DMS79 treated with DMSO at 0.1 percent for 48 hours (cell line): ENCODE data around the gene RPS6KB2.
"Not testable (repeated sequence)": the region's sequence is repeated elsewhere in the genome, so short reads cannot be mapped to it uniquely, and the experiment has no call there.

Experiments used
- DNase-seq: peaks from one replicate; lab custom pipeline; 2025; lab: John Stamatoyannopoulos, UW

Gene RPS6KB2

DNA sequence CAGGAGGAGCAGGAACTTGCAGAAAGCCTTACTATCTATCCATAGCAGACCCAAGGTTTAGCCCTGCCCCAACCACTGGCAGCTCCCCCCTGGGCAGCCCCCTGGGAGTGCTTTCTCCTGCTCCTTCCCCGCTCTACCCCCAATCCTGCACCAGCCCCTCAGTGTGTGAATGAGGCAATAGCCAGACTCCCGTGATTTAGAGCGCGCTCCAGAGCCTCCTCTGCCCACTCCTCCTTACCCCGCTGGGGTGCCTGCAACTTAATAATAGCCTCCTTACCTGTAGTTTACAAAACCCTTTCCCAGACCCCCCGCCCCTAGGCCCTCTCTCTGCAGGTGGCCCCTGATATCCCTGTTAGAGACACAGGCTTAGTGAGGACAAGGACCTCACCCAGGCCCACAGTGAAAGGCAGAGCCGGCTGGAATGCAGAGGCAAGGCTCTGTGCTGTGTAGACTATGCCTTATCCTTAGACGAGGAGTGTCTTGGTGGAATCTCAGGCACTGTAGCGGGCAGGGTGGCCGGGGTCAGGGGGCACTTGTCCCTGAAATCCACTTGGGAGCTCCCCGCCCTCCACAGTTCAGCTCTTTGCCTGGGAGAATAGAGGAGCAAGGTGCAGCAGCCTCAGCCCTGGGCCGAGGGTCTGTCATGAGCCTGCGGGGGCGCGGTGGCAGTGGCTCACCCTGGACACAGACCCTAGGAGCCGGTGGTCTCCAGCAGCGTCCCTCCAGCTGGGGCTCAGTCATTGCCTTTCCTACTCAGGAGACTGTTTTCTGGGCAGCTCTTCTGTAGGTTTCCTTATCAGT lies 17.1 kb upstream of the RPS6KB2 start:
- DNase-seq: no peak

DNA sequence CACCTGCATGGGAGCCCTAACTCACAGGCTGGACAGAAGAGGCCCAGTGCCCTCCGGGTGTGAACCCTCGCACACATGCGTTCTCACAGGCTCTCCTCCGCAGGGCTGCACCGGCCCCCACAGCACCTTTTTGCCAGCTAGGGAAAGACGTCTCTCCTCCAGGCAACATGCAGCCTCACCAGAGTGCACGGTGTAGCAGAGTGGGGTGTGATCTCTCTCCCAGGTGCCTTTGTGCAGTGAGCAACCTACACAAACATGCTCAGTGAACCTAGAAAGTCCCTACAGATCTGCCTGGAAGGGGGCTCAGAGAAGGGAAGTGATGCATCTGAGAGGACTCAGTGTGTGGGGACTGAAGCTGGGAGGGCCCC lies 16.5 kb upstream of the RPS6KB2 start:
- no peak for DNase-seq

DNA sequence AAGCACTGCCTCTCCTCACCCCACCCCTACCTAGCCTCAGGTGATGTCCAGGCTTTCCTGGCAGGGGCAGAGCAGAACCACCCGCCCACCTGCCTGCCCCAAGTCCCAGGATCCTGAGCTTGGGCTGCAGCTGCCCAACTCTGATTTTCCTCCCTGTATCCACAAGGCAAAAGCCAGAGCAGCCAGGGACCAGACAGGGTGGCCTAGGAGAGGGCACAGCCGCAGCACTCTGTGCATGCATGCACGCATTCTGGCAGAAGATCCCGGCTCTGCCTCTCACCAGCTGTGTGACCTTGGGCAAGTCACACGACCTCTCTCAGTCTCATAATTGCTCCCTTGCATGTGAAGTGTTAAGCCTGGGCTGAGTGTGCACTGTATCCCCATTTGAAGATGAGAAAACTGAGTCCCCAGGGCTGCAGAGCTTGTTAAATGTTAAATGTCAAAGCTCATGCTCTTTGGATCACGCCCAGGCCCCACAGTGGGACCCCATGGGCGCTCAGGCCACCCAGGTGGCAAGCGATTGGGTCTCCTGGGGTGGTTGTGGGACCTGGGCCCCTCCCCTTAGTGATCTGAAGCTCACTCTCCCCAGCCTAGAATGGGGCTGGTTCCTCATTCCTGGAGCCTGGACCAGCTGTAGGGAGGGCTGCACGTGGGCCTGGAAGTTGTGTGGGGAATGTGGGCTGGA lies 15.7 kb upstream of the RPS6KB2 start:
- DNase-seq: no peak

DNA sequence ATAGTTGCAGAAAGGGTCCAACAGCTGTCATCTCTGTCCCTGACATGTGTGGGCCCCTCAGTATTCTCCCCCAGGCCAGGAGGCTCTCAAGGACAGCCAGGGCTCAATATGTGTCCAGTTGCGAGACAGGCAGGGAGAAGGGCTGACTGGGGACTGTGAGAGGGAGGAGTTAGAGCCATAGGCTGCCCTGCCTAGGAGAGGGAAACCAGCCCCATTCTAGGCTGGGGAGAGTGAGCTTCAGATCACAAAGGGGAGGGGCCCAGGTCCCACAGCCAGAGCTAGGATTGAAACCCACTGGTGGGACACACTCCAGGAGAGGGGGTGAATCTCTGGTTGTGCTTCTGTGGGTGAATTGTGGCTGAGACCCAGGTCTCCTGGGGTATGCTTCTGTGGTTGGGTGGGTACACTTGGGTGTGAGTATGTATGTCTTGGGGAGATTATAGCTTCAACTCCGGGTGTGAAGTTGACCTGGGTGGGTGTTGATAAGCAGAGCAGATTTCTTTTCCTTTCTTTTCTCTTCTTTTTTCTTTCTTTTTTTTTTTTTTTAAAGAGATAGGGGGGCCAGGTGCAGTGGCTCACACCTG lies 14.9 kb upstream of the RPS6KB2 start:
- DNase-seq: no peak

DNA sequence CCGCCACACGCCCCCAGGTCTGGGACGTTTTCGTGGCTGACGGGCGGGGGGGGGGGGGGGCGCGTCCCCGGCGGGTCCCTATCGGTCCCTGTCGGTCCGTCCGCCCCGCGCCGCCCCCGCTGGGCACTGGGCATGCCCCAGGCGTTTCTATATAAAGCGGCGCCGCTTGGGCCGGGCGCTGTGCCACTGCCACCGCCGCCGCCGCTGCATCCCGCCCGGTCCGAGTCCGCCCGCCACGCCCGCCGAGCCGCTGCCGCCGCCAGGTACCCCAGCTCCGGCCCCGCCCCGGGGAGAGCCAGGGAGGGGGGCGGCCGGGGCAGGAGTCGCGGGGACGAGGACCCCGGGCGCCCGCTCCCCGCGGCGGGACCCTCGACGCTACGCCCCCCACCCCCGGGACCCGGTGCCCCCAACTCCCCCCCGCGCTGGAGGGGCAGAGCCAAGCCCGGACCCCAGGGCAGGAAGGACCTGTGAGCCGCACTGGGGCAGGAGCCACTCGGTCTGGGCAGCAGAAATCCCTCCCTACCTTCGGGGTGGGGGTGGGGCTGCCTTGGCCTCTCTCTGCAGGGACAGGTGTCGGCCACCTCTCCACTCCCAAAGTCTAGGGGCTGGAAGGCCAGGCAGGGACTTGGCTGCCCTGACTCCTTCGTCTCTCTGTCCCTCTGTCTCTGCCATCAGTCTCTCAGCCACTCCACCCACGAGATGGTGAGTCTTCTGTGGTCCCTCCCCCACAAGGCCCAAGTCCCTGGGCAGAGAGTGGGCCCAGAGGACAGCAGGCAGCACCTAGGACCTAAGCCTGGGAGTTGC lies 12.6 kb upstream of the RPS6KB2 start, which contains the start of gene CARNS1:
Gene CARNS1, plus strand, starts transcription at position 178 of the 804 bp plus-strand sequence. Its CDS starts 522 bp downstream, at position 700.
- DNase-seq: no peak

DNA sequence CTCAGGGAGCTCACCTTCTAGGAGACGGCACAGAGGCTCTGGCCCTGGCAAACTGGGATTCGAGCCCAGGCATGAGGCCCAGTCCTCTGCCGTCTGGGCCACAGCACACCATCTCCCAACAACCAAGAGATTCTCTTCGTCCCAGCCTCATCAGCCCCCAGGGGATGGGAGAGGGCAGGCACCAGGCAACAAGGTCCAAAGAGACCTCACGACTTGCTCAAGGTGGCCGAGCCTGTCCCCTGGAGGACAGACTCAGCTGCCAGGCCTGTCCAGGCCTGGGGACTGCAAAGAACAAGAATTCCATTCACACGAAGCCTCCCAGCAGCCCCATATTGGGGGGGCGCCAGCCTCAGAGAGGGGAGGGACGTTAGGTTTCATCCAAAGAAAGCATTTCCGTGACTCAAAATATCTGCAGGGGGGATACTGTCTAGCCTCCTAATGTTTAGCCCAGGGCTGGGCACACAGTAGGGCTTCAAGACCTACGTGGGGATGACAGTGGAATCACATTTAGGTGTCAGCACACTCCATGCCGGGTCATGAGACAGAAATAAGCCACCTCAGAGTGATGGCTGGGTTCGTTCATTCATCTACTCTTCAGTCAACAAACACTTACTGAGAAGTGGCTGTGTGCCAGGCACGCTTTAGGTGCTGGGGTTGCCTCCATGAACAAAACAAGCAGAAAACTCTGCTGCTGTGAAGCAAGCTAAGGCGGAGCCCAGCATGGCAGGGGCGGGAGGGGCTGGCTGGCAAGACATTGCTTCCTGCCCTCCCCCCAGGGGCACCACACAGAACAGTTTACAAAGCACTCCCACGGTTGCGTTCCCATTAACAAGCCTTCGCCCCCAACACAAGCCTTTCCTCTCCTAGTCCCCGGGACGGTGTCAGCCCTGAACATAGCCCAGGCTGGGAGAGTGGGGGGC lies 11.6 kb upstream of the RPS6KB2 start:
- peak; percentile 10 for DNase-seq

DNA sequence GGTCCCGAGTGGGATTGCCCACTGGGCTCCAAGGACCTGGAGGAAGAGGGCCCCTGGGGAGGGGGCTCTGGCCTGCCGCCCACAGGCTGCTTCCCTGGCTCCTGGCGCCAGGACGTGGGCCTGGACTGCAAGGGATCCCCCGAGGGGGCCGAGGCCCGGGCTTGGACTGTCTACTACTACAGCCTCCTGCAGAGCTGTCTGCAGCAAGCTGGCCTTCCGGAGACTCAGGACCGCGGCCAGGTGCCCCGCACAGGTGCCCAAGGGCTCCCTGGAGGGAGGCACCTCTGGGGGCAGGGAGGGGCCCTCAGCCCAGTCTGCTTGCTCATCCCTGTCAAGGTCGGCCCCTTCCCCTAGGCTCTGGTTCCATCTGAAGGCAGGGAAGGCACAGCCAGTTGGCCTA lies 10.9 kb upstream of the RPS6KB2 start:
- no peak for DNase-seq

DNA sequence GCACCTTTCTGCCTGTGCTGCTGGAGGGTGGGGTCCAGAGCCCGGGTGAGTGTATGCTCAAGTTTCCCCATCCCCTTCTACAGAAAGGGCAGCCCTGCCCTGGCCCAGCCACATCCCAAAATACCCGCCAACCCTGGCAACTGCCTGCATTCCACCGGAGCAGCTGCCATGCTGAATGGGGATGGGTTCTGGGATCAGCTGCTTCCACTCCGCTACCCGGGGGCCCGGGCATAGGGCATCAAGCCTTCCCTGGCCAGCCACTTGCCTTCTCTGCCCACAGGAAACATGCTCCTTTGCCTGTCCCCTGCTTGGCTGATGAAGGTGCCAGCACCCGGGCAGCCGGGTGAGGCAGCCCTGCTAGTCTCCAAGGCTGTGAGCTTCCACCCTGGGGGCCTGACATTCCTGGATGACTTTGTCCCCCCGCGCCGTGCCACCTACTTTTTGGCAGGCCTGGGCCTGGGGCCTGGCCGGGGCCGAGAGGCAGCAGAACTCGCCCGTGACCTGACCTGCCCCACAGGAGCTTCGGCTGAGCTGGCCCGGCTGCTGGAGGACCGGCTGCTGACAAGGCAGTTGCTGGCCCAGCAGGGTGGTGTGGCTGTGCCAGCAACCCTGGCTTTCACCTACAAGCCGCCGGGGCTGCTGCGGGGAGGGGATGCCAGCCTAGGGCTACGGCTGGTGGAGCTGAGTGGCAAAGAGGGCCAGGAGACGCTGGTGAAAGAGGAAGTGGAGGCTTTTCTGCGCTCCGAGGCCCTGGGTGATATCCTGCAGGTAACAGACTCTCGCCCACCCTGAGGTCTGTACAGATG lies 9.6 kb upstream of the RPS6KB2 start:
- peak; percentile 43 for DNase-seq

DNA sequence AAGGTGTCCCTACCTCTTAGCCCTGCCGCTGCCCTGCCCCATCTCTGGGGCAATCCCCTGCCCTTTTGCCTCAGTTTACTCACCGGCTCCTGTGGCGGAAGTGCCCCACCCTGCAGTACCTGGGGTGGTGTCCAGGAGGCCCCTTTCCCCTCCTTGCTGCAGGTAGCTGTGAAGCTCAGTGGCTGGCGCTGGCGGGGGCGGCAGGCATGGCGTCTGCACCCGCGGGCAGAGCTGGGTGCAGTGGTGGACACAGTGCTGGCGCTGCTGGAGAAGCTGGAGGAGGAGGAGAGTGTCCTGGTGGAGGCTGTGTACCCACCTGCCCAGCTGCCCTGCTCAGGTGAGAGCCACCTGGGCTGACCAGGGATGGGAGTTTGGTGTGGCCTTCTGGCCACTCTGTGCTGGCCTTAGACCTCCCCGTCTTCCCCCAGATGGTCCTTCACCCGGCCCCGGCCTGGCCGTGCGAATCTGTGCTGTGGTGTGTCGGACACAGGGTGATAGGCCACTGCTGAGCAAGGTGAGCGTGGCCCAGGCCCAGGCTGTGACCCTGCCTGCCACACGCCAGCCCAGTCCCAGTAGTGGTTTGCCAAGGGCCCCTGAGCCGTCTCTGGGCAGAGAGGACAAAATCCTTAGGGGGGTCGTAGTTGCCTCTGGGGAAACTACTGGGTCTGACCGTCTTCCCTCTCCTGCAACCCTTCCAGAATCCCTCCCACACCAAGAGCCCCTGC lies 8.8 kb upstream of the RPS6KB2 start:
- no peak for DNase-seq

DNA sequence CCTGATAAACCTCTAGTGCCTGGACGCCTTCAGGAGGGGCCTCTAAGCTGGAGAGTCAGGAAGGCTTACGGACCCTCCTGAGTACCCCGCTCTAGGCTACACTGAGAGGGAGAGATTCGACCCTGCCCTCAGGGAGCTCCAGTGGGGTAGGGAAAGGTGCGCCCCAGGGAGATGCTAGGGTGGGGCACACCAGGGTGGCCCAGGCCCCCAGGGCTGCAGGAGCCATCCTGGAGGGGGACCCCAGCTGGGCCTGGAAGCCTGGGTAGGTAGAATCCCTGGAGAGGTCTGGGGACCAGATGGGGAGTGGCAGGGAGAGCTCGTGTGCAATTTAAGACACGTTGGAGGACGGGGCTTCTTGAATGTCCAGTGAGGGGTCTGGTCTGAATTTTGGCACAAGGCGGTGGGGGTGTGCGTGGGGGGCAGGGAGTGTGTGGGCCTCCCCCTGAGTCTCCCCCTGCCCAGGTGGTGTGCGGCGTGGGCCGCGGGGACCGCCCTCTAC lies 8.1 kb upstream of the RPS6KB2 start:
- DNase-seq: no peak

DNA sequence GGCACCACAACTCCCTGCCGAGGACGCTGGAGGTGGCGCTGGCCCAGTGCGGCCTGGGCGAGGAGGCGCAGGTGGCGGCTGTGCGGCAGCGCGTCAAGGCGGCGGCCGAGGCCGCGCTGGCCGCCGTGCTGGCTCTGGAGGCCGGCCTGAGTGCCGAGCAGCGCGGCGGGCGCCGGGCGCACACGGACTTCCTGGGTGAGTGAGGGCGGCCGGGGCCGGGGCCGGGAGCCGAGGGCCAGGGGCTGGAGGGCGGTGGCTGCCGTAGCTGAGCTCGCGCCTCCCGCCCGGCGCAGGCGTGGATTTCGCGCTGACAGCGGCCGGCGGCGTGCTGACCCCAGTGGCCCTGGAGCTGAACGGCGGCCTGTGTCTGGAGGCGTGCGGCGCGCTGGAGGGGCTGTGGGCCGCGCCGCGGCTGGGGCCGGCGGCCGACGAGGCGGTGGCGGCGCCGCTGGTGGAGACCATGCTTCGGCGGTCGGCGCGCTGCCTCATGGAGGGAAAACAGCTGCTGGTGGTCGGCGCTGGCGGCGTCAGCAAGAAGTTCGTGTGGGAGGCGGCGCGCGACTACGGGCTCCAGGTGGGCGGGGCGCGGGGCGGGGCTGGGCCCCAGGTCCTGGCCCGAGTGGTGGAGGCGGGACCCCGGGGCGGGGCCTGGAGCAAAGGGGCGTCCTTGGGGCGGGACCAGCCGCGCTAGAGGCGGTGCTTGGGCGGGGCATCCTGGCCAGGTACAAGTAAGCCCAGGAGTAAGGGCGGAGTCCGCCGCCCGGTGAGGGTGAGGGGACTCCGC lies 7.5 kb upstream of the RPS6KB2 start:
- peak; percentile 76 for DNase-seq

DNA sequence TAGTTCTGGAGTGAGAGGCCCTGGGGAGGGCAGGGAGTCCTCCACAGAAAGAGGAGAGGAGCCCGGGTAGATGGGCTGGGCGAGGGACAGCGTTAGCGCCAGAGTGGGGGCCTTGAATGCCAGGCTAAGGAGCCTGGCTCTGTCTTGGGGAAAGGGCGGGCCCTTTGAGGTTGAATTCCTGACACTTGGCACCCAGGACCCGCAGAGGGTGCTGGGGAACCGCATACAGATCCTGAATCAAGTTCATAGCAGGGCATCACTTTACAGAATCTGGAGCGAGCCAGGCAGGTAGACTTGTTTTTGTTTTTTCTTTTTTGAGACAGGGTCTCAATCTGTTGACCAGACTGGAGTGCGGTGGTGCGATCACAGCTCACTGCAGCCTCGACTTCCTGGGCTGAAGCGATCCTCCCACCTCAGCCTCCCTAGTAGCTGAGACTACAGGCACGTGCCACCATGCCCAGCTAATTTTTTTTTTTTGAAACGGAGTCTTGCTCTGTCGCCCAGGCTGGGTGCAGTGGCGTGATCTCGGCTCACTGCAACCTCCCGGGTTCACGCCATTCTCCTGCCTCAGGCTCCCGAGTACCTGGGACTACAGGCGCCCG lies 6.8 kb upstream of the RPS6KB2 start:
- no peak for DNase-seq

DNA sequence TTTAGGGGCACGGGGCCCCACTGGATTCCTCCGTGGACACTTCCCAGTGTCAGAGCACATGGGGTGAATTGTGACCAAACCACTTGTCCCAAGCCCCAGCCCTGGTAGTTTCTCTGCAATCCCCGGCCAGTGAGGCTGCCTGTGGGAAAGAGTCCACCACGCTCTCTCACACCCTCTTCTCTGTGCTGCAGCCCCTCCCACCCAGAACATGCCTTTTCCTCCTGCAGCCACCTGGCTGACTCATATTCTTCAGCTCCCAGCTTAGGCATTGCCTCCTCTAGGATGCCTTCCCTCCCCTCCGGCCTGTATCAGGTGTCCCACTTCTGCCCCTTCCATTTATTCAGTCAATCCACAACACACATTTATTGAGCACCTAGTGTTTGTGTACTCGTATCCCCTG lies 5.4 kb upstream of the RPS6KB2 start:
- DNase-seq: no peak

DNA sequence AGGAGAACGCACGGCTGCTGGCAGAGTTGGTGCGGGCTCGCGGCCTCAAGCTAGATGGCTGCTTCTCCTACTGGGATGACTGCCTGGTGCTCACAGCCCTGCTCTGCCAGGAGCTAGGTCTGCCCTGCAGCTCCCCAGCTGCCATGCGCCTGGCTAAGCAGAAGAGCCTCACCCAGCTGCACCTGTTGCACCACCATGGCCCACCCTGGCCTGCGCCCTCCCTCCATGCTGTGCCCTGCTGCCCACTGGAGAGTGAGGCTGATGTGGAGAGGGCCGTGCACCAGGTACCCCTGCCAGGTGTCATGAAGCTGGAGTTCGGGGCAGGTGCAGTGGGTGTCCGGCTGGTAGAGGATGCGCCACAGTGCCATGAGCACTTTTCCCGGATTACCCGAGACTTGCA lies 4.8 kb upstream of the RPS6KB2 start:
- no peak for DNase-seq

DNA sequence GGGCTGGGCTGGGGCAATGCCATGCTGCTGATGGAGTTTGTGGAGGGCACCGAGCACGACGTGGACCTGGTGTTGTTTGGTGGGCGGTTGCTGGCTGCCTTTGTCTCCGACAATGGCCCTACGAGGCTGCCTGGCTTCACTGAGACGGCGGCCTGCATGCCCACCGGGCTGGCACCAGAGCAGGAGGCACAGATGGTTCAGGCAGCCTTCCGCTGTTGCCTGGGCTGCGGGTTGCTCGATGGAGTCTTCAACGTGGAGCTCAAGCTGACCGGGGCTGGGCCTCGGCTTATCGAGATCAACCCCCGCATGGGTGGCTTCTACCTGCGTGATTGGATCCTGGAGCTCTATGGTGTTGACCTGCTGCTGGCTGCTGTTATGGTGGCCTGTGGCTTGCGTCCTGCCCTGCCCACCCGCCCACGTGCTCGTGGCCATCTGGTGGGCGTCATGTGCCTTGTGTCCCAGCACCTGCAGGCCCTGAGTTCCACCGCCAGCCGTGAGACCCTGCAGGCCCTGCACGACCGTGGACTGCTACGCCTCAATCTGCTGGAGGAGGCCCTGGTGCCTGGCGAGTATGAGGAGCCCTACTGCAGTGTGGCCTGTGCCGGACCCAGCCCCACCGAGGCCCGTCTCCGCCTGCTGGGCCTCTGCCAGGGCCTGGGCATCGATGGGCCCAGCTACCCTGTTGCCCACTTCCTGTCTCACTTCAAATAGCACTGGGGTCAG lies 4.2 kb upstream of the RPS6KB2 start:
- DNase-seq: no peak

DNA sequence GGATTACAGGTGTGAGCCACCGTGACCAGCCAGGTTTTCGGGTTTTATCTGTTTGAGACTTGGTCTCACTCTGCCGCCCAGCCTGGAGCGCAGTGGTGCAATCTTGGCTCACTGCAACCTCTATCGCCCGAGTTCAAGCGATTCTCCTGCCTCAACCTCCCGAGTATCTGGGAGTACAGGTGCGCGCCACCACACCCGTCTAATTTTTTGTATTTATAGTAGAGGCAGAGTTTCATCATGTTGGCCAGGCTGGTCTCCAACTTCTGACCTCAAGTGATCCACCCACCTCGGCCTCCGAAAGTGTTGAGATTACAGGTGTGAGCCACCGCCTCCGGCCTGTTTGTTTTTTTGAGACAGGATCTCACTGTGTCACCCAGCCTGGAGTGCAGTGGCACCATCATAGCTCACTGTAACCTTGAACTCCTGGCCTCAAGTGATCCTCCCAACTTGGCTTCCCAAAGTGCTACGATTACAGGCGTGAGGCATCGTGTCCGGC lies 882 bp upstream of the RPS6KB2 start:
- not testable (repeated sequence) for DNase-seq

DNA sequence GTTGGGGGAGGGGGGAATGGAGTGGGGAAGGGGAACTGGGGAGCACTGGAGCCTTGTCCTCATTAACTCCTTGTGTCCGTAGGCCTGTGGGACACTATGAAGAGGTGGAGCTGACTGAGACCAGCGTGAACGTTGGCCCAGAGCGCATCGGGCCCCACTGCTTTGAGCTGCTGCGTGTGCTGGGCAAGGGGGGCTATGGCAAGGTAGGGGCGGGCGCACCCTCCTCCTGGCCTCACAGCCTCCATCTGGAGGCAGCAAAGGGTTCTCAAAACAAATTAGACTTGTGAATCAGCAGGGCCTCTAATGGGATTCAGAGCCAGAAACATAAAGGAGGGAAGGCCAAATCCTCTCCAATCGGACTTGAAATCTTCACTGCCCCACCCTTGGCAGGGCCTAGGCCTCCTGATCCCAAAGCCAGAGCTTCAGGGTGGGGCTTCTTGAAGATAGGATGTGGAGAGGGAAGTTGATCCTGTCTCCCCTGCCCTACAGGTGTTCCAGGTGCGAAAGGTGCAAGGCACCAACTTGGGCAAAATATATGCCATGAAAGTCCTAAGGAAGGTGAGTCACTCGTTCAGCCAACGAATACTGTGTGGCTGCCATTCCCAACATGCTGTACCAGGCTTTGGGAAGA lies 859 bp downstream of the RPS6KB2 start:
- no peak for DNase-seq
